OCI-LY3 (cell line): ENCODE data around the gene SERPINA12.

Source experiments
- EZH2phosphoT487 ChIP-seq: fragments of 200-600 bp; shearing (Covaris generic); IDR thresholded peaks from 2 replicates; pipeline ENCODE4 v1.6.1; 2018; ENCODE audit warnings: antibody characterized with exemption, mixed run types, low read depth
- TF ChIP-seq, protein P1 (sequence below): fragments of 200-600, 300-600 bp; sonication (generic); IDR thresholded peaks from 2 replicates; pipeline ENCODE4 v1.5.1; 2014; ENCODE audit warnings: antibody characterized with exemption, low read length, low read depth

- TF ChIP-seq, protein P1, sequence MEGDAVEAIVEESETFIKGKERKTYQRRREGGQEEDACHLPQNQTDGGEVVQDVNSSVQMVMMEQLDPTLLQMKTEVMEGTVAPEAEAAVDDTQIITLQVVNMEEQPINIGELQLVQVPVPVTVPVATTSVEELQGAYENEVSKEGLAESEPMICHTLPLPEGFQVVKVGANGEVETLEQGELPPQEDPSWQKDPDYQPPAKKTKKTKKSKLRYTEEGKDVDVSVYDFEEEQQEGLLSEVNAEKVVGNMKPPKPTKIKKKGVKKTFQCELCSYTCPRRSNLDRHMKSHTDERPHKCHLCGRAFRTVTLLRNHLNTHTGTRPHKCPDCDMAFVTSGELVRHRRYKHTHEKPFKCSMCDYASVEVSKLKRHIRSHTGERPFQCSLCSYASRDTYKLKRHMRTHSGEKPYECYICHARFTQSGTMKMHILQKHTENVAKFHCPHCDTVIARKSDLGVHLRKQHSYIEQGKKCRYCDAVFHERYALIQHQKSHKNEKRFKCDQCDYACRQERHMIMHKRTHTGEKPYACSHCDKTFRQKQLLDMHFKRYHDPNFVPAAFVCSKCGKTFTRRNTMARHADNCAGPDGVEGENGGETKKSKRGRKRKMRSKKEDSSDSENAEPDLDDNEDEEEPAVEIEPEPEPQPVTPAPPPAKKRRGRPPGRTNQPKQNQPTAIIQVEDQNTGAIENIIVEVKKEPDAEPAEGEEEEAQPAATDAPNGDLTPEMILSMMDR, result no peak
- TF ChIP-seq EZH2phosphoT487, result no peak
These were observed 23.2 kb upstream of the SERPINA12 start for GRCh38 chr14:94532447-94532846.
